SK-N-SH treated with all-trans-retinoic acid at 6 μM for 48 hours (cell line): Measurements from ENCODE around the gene ZNF684.
"Not testable (repeated sequence)": the region's sequence is repeated elsewhere in the genome, so short reads cannot be mapped to it uniquely, and the experiment has no call there.

Experiments used
- PATZ1 ChIP-seq: fragments of 250-450 bp; sonication (Bioruptor Pico); IDR thresholded peaks from 2 replicates; pipeline ENCODE4 v1.8.0; 2020; ENCODE audit warnings: mild to moderate bottlenecking, moderate library complexity, borderline replicate concordance
- ZFP30 ChIP-seq: fragments of 450-650 bp; formaldehyde crosslinking; IDR thresholded peaks from 2 replicates; pipeline ENCODE4 v1.5.0; 2022; ENCODE audit warnings: mild to moderate bottlenecking, moderate library complexity
- ZNF565 ChIP-seq: fragments of 450-650 bp; formaldehyde crosslinking; conservative IDR thresholded peaks from 2 replicates; pipeline ENCODE4 v1.5.0; 2020; ENCODE audit warnings: low read depth, mild to moderate bottlenecking, moderate library complexity

GRCh38 chr1:40574805-40575204 is 43.4 kb downstream of the ZNF684 start:
- not testable (repeated sequence) for TF ChIP-seq ZFP30 (CRISPR knock-in tag); PATZ1 (CRISPR knock-in tag); ZNF565
